SIG-M5 treated with dmso at 0.1 percent for 504 hours (cell line): ENCODE measurements around the gene ZNF662.
A peak's percentile ranks its signal among the peaks of the same experiment; 100 is the strongest.
"Not testable (repeated sequence)": the region's sequence is repeated elsewhere in the genome, so short reads cannot be mapped to it uniquely, and the experiment has no call there.

Experiments
- DNase-seq: peaks from one replicate; lab custom pipeline; 2025; ENCODE audit not compliant: unreplicated experiment; lab: John Stamatoyannopoulos, UW

ZNF662 gene

GRCh38 chr3:42906070-42906847 lies at the start of gene ZNF662:
Gene ZNF662 (plus strand): TSS chr3:42906142. CDS start chr3:42908115, 1,973 bp downstream.
- DNase-seq = no peak

- no peak for DNase-seq
Measured at GRCh38 chr3:42856544-42856943, 49.4 kb upstream of the ZNF662 start.

GRCh38 chr3:42864321-42864950 lies 41.5 kb upstream of the ZNF662 start:
- no peak for DNase-seq

GRCh38 chr3:42865256-42865655 lies 40.7 kb upstream of the ZNF662 start:
- DNase-seq = no peak

- no peak for DNase-seq
Measured at GRCh38 chr3:42867138-42867537, 38.8 kb upstream of the ZNF662 start.

GRCh38 chr3:42868841-42869240 lies 37.1 kb upstream of the ZNF662 start:
- no peak for DNase-seq

DNA sequence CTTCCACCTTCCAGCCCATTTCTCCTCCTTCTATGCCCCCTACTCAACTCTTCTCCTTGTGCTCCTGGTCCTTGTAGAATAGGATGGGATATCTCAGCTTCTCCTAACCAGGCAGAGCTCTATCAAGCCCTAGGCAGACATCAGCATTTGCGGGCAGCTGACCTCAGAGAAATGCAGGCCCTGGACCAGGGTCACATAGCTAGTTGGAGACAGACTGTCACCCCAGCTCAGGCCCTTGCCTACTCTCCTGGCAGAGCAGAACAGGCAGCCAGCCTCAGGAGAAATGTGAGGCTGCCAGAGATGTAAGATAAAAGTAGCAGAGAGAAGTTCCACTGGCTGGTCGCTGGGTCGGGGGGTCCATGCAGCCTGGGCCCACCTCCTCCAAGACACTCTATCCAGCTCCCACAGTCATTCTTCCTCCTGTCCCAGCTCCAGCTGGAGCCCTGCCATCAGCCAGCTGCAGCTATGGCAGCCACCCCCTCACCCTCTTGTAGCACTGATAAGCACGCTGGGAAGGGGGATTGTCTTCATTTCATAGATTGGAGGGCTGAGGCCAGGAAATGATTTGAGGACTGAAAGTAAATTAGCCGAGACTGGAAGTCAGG lies 34.2 kb upstream of the ZNF662 start:
- no peak for DNase-seq

GRCh38 chr3:42872718-42873117 lies 33.2 kb upstream of the ZNF662 start:
- DNase-seq = no peak

- no peak for DNase-seq
Measured at GRCh38 chr3:42873221-42873982, 32.5 kb upstream of the ZNF662 start.

DNA sequence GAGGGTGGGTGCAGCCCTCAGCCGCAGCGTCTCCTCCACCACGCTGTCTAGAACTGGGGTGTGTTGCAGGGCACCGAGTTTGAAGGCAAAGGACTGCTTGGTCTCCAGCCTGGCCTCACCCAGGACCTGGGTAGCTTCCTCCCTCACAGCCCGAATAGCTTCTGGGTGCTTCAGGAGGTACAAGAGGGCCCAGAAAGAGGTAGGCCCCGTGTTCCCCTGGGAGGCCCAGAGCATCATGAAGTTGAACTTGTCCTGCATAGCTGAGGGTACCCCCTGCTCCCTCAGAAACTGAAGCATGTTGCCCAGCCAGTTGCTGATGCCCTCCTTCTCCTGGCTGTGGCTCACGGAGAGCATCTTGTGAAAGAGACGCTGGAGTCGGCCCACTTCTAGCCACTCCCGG lies 31.2 kb upstream of the ZNF662 start:
- no peak for DNase-seq

DNA sequence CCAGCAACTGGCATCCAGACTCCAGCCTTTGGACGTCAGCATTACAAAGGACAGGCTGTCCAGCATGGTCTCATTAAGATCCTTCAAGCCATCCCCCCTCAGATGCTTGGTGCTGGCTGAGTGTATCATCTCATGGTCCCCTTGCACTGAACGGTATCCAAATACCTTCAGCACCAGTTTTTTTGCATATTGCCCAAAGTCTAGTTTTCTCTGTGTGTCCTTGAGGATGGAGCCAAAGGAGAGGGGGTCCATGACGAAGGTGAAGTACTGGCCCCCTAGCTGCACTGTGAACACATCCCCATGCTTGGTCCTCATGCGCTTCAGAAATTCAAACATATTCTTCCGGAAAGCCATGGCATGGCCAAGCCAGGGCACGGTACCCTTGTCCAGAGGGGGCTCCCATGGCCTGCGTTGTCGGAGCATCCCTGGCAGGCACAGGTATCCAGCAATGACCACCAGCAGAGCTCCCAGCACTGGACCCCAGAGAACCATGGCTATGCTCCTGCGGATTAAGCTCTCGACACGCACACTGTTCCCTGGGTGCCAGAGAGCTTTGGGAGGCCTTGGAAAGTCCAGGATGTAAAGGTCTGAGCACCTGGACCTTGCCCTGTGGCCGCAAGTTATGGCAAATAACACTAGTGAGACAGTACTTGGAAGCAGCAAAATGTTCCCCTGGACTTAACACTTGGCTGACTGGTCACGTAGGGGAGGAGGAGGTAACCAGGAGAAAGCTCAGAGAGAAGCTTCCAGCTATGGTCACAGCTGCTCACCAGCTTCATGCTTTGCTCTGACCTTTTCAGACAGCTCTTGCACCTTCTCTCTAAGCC lies 30.4 kb upstream of the ZNF662 start, which contains the start of gene CYP8B1:
Gene CYP8B1, minus strand, starts transcription at position 555 of the 827 bp plus-strand sequence. Its CDS starts 63 bp downstream, at position 492.
- DNase-seq = no peak

GRCh38 chr3:42876401-42876800 lies 29.5 kb upstream of the ZNF662 start:
- no peak for DNase-seq

- DNase-seq = no peak
Measured at GRCh38 chr3:42876940-42877720, 28.8 kb upstream of the ZNF662 start.

GRCh38 chr3:42877881-42878280 lies 28.1 kb upstream of the ZNF662 start:
- DNase-seq = no peak

- DNase-seq = no peak
Measured at GRCh38 chr3:42880183-42880582, 25.8 kb upstream of the ZNF662 start.

GRCh38 chr3:42880601-42881451 lies 25.1 kb upstream of the ZNF662 start:
- peak; percentile 86 for DNase-seq

DNA sequence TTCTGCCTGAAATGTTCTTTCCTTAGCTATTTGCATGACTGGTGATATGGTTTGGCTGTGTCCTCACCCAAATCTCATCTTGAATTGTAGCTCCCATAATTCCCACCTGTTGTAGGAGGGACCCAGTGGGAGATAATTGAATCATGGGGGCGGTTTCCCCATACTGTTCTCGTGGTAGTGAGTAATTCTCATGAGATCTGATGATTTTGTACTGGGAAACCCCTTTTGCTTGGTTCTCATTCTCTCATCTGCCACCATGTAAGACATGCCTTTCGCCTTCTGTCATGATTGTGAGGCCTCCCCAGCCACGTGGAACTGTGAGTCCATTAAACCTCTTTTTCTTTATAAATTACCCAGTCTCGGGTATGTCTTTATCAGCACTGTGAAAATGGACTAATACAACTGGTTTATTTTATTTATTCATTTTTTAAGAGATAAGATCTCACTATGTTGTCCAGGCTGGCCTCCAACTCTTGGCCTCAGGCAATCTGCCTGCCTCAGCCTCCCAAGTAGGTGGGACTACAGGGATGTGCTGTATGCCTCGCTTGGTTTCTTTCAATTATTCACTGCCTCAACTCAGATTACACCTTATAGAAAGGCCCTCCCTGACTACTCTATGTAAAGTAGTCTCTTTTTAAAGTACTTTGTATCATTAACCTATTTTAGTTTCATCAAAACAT lies 22.6 kb upstream of the ZNF662 start:
- not testable (repeated sequence) for DNase-seq

DNA sequence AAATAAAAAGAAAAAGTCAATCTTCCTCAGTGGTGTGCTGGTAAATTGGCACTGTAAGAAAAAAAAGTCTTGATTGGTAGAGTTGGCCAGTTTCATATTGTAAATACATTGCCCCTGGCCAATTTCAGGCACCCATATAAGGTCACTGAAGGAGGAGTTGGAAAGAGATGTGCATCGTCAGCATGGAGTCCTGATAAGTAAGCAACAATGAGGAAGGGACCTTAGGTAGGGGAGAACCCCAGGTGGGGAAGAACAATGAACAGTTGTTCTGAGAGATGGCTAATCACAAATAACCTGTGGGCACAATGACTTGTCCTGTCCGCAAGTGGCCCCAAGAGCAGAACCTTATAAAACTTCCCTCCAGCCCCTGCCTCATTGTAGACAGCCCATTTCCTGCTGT lies 21.6 kb upstream of the ZNF662 start:
- no peak for DNase-seq
